ENCODE data around the gene COG6.
A peak's percentile ranks its signal among the peaks of the same experiment; 100 is the strongest.

Gene COG6

DNA sequence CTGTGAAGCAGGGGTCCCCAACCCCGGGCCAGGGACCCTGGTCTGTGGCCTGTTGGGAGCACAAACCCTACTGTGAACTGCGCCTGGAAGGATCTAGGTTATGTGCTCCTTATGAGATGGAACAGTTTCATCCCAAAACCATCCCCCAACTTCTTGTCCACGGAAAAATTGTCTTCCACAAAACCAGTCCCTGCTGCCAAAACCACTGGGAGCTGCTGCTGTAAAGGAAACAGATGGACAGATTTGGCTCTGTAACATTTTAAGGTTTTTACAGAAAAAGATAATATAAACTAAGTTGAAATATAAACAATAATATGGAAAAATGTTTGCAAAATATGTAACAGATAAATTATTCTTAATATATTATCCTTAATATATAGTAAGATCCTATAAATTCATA is 73.7 kb downstream of the COG6 start:
- no peak for TF ChIP-seq CTCF (IDR thresholded peaks at IDR 0.05; ENCODE audit: low read depth, low read length)
- DNase-seq (ENCODE audit: low read depth in 2 of 2) = peak in 1 of 2 donors; percentile 48
- no peak overlapping the region for H3K4me3 ChIP-seq (replicated peaks in 1 of 2; ENCODE audit: low read depth in 2 of 2, low read length in 2 of 2)

- H3K4me3 ChIP-seq (replicated peaks in 1 of 2; ENCODE audit: low read depth in 2 of 2, low read length in 2 of 2) = no peak overlapping the region
- TF ChIP-seq CTCF (IDR thresholded peaks at IDR 0.05; ENCODE audit: low read depth, low read length) = no peak
- DNase-seq (ENCODE audit: low read depth in 2 of 2) = no peak
Observed at GRCh38 chr13:39734952-39735351, 79.5 kb downstream of the COG6 start.

- no peak for DNase-seq (ENCODE audit: low read depth in 2 of 2)
- TF ChIP-seq CTCF (IDR thresholded peaks at IDR 0.05; ENCODE audit: low read depth, low read length) = no peak
- H3K4me3 ChIP-seq (replicated peaks in 1 of 2; ENCODE audit: low read depth in 2 of 2, low read length in 2 of 2) = no peak overlapping the region
Observed at GRCh38 chr13:39737047-39737446, 81.6 kb downstream of the COG6 start.

GRCh38 chr13:39740761-39741160 is 85.3 kb downstream of the COG6 start:
- H3K4me3 ChIP-seq (replicated peaks in 1 of 2; ENCODE audit: low read depth in 2 of 2, low read length in 2 of 2) = no peak overlapping the region
- DNase-seq (ENCODE audit: low read depth in 2 of 2) = no peak

GRCh38 chr13:39748961-39749360 is 93.5 kb downstream of the COG6 start:
- no peak for DNase-seq (ENCODE audit: low read depth in 2 of 2)
- no peak for TF ChIP-seq CTCF (IDR thresholded peaks at IDR 0.05; ENCODE audit: low read depth, low read length)

More at GRCh38 chr13:39740761-39741160, 85.3 kb downstream of the COG6 start:
- no peak for TF ChIP-seq CTCF (IDR thresholded peaks at IDR 0.05; ENCODE audit: low read depth, low read length)

GRCh38 chr13:39749528-39749927 is 94.1 kb downstream of the COG6 start:
- H3K4me3 ChIP-seq (replicated peaks in 1 of 2; ENCODE audit: low read depth in 2 of 2, low read length in 2 of 2) = no peak overlapping the region
- no peak for DNase-seq (ENCODE audit: low read depth in 2 of 2)
- no peak for TF ChIP-seq CTCF (IDR thresholded peaks at IDR 0.05; ENCODE audit: low read depth, low read length)

More at GRCh38 chr13:39748961-39749360, 93.5 kb downstream of the COG6 start:
- no peak overlapping the region for H3K4me3 ChIP-seq (replicated peaks in 1 of 2; ENCODE audit: low read depth in 2 of 2, low read length in 2 of 2)

GRCh38 chr13:39751805-39752204 is 96.3 kb downstream of the COG6 start:
- no peak overlapping the region for H3K4me3 ChIP-seq (replicated peaks in 1 of 2; ENCODE audit: low read depth in 2 of 2, low read length in 2 of 2)
- TF ChIP-seq CTCF (IDR thresholded peaks at IDR 0.05; ENCODE audit: low read depth, low read length) = no peak
- no peak for DNase-seq (ENCODE audit: low read depth in 2 of 2)
